HG02642 (cell line): ENCODE measurements around the gene LMBR1.

Experiments
- ATAC-seq: cut with Tn5 transposase; IDR thresholded peaks from one replicate; pipeline ENCODE4 v1.9.1; 2021; ENCODE audit warnings: mild to moderate bottlenecking; ENCODE audit not compliant: unreplicated experiment, poor library complexity

LMBR1 gene

GRCh38 chr7:156766666-156767065 lies 126.3 kb downstream of the LMBR1 start:
- no peak for ATAC-seq

GRCh38 chr7:156765901-156766656 lies 126.9 kb downstream of the LMBR1 start:
- ATAC-seq, result no peak

DNA sequence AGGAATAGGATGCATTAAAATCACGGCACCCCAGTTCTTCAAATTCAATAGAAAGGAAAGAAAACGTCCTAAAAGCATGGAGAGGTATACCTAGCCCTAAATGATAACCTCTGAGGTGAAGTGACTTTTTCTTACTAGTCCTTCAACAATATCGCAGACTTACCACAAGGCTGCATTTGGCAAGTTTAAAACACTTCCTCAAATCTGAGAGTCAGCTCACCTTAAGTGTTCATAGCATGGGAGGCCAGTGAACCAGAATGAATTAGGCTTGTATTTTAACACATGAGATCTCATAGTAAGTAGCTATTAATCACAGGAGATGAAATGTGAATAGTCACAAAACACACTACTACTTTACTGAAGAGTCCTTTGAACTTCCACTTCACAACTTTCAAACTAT lies 128.2 kb downstream of the LMBR1 start:
- no peak for ATAC-seq

GRCh38 chr7:156764016-156764669 lies 128.8 kb downstream of the LMBR1 start:
- ATAC-seq, result no peak

GRCh38 chr7:156759579-156760202 lies 133.3 kb downstream of the LMBR1 start:
- no peak for ATAC-seq

- ATAC-seq, result no peak
These were observed 133.8 kb downstream of the LMBR1 start for GRCh38 chr7:156759143-156759542.

DNA sequence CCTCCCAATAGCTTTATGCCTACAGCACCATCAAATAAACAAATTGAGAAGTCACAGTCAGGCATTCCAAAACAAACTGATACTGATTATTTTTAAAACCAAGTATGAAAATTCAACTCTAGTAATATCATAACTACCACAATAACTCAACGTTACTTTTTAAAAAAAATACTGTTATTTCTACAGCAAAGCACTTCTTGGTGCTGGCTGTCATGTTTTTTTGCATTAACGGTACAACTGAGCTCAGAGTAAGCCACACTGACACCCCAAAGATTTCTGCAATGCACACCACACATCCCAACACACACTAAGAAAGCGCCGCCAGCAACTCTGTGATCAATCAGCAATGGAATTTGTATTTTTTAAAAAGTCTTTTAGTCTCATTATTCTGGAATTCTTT lies 138.8 kb downstream of the LMBR1 start:
- no peak for ATAC-seq

GRCh38 chr7:156753630-156754029 lies 139.4 kb downstream of the LMBR1 start:
- no peak for ATAC-seq

DNA sequence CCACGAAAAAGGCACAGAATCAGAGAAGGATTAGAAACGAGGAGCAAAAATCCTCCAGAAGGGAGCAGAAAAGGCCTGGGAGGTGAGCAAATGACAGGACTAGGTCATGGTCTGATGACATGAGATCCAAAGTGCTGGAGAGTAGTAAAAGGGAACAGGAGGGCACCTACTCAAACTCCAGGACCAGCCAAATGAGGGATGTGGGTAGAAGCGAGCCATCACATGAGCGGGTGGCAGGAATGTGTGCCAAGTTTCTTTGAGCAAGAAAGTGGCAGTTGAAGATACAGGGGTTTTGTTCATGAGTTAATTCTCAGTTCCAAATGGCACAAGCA lies 139.8 kb downstream of the LMBR1 start:
- ATAC-seq, result no peak

GRCh38 chr7:156752367-156753228 lies 140.4 kb downstream of the LMBR1 start:
- no peak for ATAC-seq

GRCh38 chr7:156751319-156751718 lies 141.7 kb downstream of the LMBR1 start:
- ATAC-seq, result no peak

DNA sequence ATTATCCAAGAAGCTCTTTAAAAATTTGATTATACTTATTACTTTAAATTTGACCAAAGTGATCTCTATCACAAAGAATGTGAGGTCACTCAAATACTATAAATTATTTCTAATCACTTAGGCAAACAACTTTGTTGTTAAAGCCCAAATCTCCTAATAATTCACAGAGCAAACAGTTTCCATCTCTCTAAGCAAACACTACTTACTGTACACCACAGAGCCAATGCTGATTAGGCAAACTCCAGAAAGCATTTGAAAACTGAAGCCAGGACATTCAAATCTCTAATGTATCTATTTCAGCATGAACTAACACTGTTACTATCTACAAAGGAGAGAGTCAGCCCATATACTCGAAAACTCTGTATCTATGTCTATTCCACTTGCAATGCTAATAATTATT lies 145.3 kb downstream of the LMBR1 start:
- ATAC-seq, result no peak

DNA sequence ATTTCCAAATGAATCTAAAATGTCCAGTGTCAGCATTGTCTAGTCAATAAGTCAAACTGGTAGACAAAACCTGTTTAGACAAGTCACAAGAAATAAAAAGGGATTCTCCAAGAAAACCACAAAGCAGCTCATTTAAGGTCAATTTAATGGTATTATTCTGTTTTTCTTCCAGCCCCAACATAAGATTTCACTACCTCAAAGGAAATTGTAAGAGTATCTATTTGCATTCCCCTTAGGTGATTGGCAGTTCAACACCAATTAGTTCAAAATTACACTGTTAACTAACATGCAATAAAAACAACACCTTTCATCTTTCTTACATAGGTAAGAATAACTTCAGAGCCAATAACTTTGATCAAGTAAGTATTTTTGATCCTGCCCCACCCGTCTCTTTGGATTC lies 146.1 kb downstream of the LMBR1 start:
- ATAC-seq, result no peak

- no peak for ATAC-seq
These were observed 153.4 kb downstream of the LMBR1 start for GRCh38 chr7:156739596-156739995.

GRCh38 chr7:156735851-156736250 lies 157.1 kb downstream of the LMBR1 start:
- ATAC-seq, result no peak

DNA sequence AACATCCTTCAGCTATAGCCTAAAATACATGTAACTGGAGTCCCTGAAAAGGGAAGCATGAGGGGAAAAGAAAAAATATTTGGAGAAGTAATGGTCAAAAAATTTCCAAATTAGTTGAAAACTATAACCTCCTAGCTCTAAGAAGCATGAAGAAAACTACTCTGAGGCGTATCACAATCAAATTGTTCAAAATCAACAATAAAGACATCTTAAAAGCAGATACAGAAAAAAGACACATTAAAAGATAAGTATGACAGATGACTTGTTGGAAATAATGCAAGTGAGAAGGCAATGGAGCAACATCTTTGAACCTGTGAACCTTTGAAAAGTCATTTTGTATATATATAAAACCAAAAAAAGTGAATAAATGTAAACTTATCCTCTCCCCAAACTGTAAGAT lies 159.3 kb downstream of the LMBR1 start:
- no peak for ATAC-seq

- no peak for ATAC-seq
These were observed 160.8 kb downstream of the LMBR1 start for GRCh38 chr7:156732091-156732625.

GRCh38 chr7:156731651-156732050 lies 161.3 kb downstream of the LMBR1 start:
- ATAC-seq, result no peak

DNA sequence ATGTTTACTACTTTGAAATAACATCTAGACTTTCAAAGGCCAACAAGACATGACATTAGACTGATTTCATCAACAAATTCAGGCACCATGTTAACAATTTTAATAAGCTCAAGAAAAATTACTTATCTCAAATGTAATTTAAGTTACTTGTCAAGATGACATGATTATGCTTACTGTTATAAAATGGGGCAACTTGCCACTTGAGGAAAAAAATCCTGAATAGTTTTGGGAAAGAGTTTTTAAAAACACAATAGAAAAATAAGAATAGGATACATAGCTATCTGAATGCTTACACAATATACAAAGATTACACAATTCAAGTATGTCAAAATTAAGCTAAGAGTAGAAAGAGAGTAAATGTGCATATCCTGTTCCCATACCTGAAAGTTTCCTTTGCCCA lies 167.0 kb downstream of the LMBR1 start:
- no peak for ATAC-seq

DNA sequence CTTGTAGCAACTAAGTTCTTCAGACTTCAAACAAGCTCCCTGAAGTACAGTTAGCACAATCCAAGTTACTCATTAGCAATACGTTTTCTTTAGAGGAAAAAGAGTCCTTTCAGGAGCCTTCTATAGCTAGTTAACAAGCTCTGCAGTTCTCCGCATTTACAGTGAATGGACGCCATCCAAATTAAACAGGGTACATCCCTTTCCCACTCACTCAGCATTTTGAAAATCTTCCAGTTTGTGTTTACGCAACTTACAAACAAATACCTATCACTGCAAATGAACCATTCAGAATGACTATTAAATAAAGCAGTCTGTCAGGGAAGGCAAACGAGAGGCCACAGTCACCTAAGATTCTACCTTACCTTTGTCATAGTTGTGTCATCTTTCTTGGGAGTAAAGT lies 167.9 kb downstream of the LMBR1 start:
- no peak for ATAC-seq
